ENCODE data around the gene NCEH1. TPM values are rescaled to one million over a fixed set of nuclear protein-coding genes. Genes with fewer than 3 reads are reported as not detected.

The NCEH1 gene
- total RNA-seq, 1 donor from 2014 or later, result 7.7 TPM

- no peaks in the 10 kb centered on the region for H3K27me3 Mint-ChIP-seq
- H3K36me3 Mint-ChIP-seq (ENCODE audit: low read depth), result no peaks in the 10 kb centered on the region
- DNase-seq, result no peak
- H3K4me1 Mint-ChIP-seq, result peaks cover 7% of the 10 kb centered on the region
- H3K9me3 Mint-ChIP-seq, result no peaks in the 10 kb centered on the region
- no peak overlapping the region for H3K27ac Mint-ChIP-seq
- intact Hi-C loops (cut with micrococcal nuclease), result no loop called here
- no peak overlapping the region for H3K4me3 Mint-ChIP-seq
Measured at GRCh38 chr3:172700936-172701455, 9.9 kb downstream of the NCEH1 start.

- DNase-seq, result no peak
- H3K4me3 Mint-ChIP-seq, result no peak overlapping the region
- H3K9me3 Mint-ChIP-seq, result no peaks in the 10 kb centered on the region
- H3K4me1 Mint-ChIP-seq, result peaks cover 7% of the 10 kb centered on the region
- H3K36me3 Mint-ChIP-seq (ENCODE audit: low read depth), result no peaks in the 10 kb centered on the region
- no peaks in the 10 kb centered on the region for H3K27me3 Mint-ChIP-seq
- no peak overlapping the region for H3K27ac Mint-ChIP-seq
- intact Hi-C loops (cut with micrococcal nuclease), result no loop called here
Measured at GRCh38 chr3:172700256-172700655, 10.6 kb downstream of the NCEH1 start.

GRCh38 chr3:172699031-172699430 lies 11.8 kb downstream of the NCEH1 start:
- Mint-ChIP-seq H3K27ac (no peak overlapping the region), H3K4me3 (no peak overlapping the region), H3K36me3 (ENCODE audit: low read depth) (no peaks in the 10 kb centered on the region), H3K9me3 (no peaks in the 10 kb centered on the region), H3K27me3 (no peaks in the 10 kb centered on the region), H3K4me1 (peaks cover 7% of the 10 kb centered on the region)
- intact Hi-C loops (cut with micrococcal nuclease), result no loop called here
- DNase-seq, result no peak

GRCh38 chr3:172698631-172699030 lies 12.2 kb downstream of the NCEH1 start:
- DNase-seq, result no peak
- no peak overlapping the region for H3K4me3 Mint-ChIP-seq
- no peak overlapping the region for H3K27ac Mint-ChIP-seq
- H3K27me3 Mint-ChIP-seq, result no peaks in the 10 kb centered on the region
- no peaks in the 10 kb centered on the region for H3K9me3 Mint-ChIP-seq
- H3K36me3 Mint-ChIP-seq (ENCODE audit: low read depth), result no peaks in the 10 kb centered on the region
- intact Hi-C loops (cut with micrococcal nuclease), result no loop called here
- H3K4me1 Mint-ChIP-seq, result peaks cover 3% of the 10 kb centered on the region

GRCh38 chr3:172697558-172697957 lies 13.3 kb downstream of the NCEH1 start:
- Mint-ChIP-seq H3K36me3 (ENCODE audit: low read depth) (peaks cover 3% of the 10 kb centered on the region), H3K4me3 (no peak overlapping the region), H3K27ac (no peak overlapping the region), H3K9me3 (peaks cover 4% of the 10 kb centered on the region), H3K4me1 (peaks cover 8% of the 10 kb centered on the region), H3K27me3 (no peaks in the 10 kb centered on the region)
- DNase-seq, result no peak
- intact Hi-C loops (cut with micrococcal nuclease), result no loop called here

GRCh38 chr3:172696357-172696756 lies 14.5 kb downstream of the NCEH1 start:
- intact Hi-C loops (cut with micrococcal nuclease), result no loop called here

GRCh38 chr3:172694573-172695246 lies 16.2 kb downstream of the NCEH1 start:
- DNase-seq, result no peak
- no peaks in the 10 kb centered on the region for H3K27me3 Mint-ChIP-seq
- H3K27ac Mint-ChIP-seq, result no peak overlapping the region
- peaks cover 4% of the 10 kb centered on the region for H3K9me3 Mint-ChIP-seq
- peaks cover 3% of the 10 kb centered on the region for H3K36me3 Mint-ChIP-seq (ENCODE audit: low read depth)
- intact Hi-C loops (cut with micrococcal nuclease), result no loop called here
- H3K4me1 Mint-ChIP-seq, result peaks cover 8% of the 10 kb centered on the region
- H3K4me3 Mint-ChIP-seq, result no peak overlapping the region

More at GRCh38 chr3:172696357-172696756, 14.5 kb downstream of the NCEH1 start:
- Mint-ChIP-seq H3K4me3 (no peak overlapping the region), H3K27ac (no peak overlapping the region), H3K27me3 (no peaks in the 10 kb centered on the region), H3K9me3 (peaks cover 4% of the 10 kb centered on the region), H3K4me1 (peaks cover 8% of the 10 kb centered on the region), H3K36me3 (ENCODE audit: low read depth) (peaks cover 3% of the 10 kb centered on the region)
- no peak for DNase-seq

GRCh38 chr3:172692751-172693338 lies 18.0 kb downstream of the NCEH1 start:
- DNase-seq, result no peak
- no peak overlapping the region for H3K4me3 Mint-ChIP-seq
- no peaks in the 10 kb centered on the region for H3K27me3 Mint-ChIP-seq
- H3K4me1 Mint-ChIP-seq, result peaks cover 8% of the 10 kb centered on the region
- peaks cover 3% of the 10 kb centered on the region for H3K36me3 Mint-ChIP-seq (ENCODE audit: low read depth)
- intact Hi-C loops (cut with micrococcal nuclease), result no loop called here
- H3K27ac Mint-ChIP-seq, result peak overlapping the region; percentile 32
- H3K9me3 Mint-ChIP-seq, result peaks cover 4% of the 10 kb centered on the region

GRCh38 chr3:172690936-172691335 lies 19.9 kb downstream of the NCEH1 start:
- no peak overlapping the region for H3K4me3 Mint-ChIP-seq
- H3K27me3 Mint-ChIP-seq, result no peaks in the 10 kb centered on the region
- H3K9me3 Mint-ChIP-seq, result peaks cover 4% of the 10 kb centered on the region
- peaks cover 3% of the 10 kb centered on the region for H3K36me3 Mint-ChIP-seq (ENCODE audit: low read depth)
- intact Hi-C loops (cut with micrococcal nuclease), result no loop called here
- no peak for DNase-seq
- H3K4me1 Mint-ChIP-seq, result peaks cover 12% of the 10 kb centered on the region
- no peak overlapping the region for H3K27ac Mint-ChIP-seq

GRCh38 chr3:172688588-172688987 lies 22.3 kb downstream of the NCEH1 start:
- no peaks in the 10 kb centered on the region for H3K27me3 Mint-ChIP-seq
- H3K9me3 Mint-ChIP-seq, result peaks cover 4% of the 10 kb centered on the region
- no peak overlapping the region for H3K4me3 Mint-ChIP-seq
- no peak for DNase-seq
- H3K36me3 Mint-ChIP-seq (ENCODE audit: low read depth), result peaks cover 3% of the 10 kb centered on the region
- peaks cover 20% of the 10 kb centered on the region for H3K4me1 Mint-ChIP-seq
- intact Hi-C loops (cut with micrococcal nuclease), result no loop called here
- no peak overlapping the region for H3K27ac Mint-ChIP-seq

GRCh38 chr3:172687501-172687900 lies 23.4 kb downstream of the NCEH1 start:
- H3K9me3 Mint-ChIP-seq, result no peaks in the 10 kb centered on the region
- H3K36me3 Mint-ChIP-seq (ENCODE audit: low read depth), result no peaks in the 10 kb centered on the region
- peaks cover 14% of the 10 kb centered on the region for H3K4me1 Mint-ChIP-seq
- no peak for DNase-seq
- no peak overlapping the region for H3K4me3 Mint-ChIP-seq
- H3K27me3 Mint-ChIP-seq, result no peaks in the 10 kb centered on the region
- intact Hi-C loops (cut with micrococcal nuclease), result no loop called here
- no peak overlapping the region for H3K27ac Mint-ChIP-seq

GRCh38 chr3:172685331-172686214 lies 25.3 kb downstream of the NCEH1 start:
- DNase-seq, result no peak
- Mint-ChIP-seq H3K4me1 (peaks cover 12% of the 10 kb centered on the region), H3K27ac (peak overlapping the region; percentile 86), H3K4me3 (peak overlapping the region; percentile 43), H3K36me3 (ENCODE audit: low read depth) (no peaks in the 10 kb centered on the region), H3K9me3 (no peaks in the 10 kb centered on the region), H3K27me3 (no peaks in the 10 kb centered on the region)
- intact Hi-C loops (cut with micrococcal nuclease), result no loop called here

GRCh38 chr3:172680684-172681083 lies 30.2 kb downstream of the NCEH1 start:
- Mint-ChIP-seq H3K27me3 (no peaks in the 10 kb centered on the region), H3K9me3 (no peaks in the 10 kb centered on the region), H3K27ac (no peak overlapping the region), H3K36me3 (ENCODE audit: low read depth) (no peaks in the 10 kb centered on the region), H3K4me3 (no peak overlapping the region), H3K4me1 (peaks cover 11% of the 10 kb centered on the region)
- DNase-seq, result no peak
- intact Hi-C loops (cut with micrococcal nuclease), result no loop called here

- H3K27ac Mint-ChIP-seq, result no peak overlapping the region
- intact Hi-C loops (cut with micrococcal nuclease), result no loop called here
- no peaks in the 10 kb centered on the region for H3K36me3 Mint-ChIP-seq (ENCODE audit: low read depth)
- no peak for DNase-seq
- peaks cover 5% of the 10 kb centered on the region for H3K4me1 Mint-ChIP-seq
- no peak overlapping the region for H3K4me3 Mint-ChIP-seq
- H3K27me3 Mint-ChIP-seq, result no peaks in the 10 kb centered on the region
- H3K9me3 Mint-ChIP-seq, result no peaks in the 10 kb centered on the region
Measured at GRCh38 chr3:172679599-172679998, 31.3 kb downstream of the NCEH1 start.

Measured in activated CD4-positive, alpha-beta T cell treated with anti-CD3 and anti-CD28 coated beads, Interleukin-2, amount 10 ng/mL, durations not matched to agents 24 days and 14 days (primary cell).